ENCODE measurements around the gene IL12A.

GRCh38 chr3:160040181-160040580, 51.5 kb downstream of the IL12A start:
- TF ChIP-seq CTCF (IDR thresholded peaks at IDR 0.05), result no peak
- no peak for TF ChIP-seq POLR2AphosphoS5 (IDR thresholded peaks at IDR 0.05)

Measured in gastroesophageal sphincter (tissue), 3 donors.